Measurements from ENCODE around the gene KLK6.
"Not testable (repeated sequence)": the region's sequence is repeated elsewhere in the genome, so short reads cannot be mapped to it uniquely, and the experiment has no call there.

KLK6 gene

GRCh38 chr19:50984416-50984815 lies 15.0 kb upstream of the KLK6 start:
- not testable (repeated sequence) for DNase-seq

- DNase-seq: no peak
Measured at GRCh38 chr19:50983625-50984292, 14.4 kb upstream of the KLK6 start, which contains the start of gene KLK7. Gene KLK7, minus strand, starts transcription at chr19:50983917. Its CDS starts 1,518 bp downstream, at chr19:50982399.

GRCh38 chr19:50982186-50982585 lies 12.8 kb upstream of the KLK6 start:
- no peak for DNase-seq

- DNase-seq: no peak
Measured at GRCh38 chr19:50981587-50982146, 12.3 kb upstream of the KLK6 start.

- no peak for DNase-seq
Measured at GRCh38 chr19:50980208-50980607, 10.8 kb upstream of the KLK6 start.

GRCh38 chr19:50979758-50980157 lies 10.4 kb upstream of the KLK6 start:
- DNase-seq: no peak

DNA sequence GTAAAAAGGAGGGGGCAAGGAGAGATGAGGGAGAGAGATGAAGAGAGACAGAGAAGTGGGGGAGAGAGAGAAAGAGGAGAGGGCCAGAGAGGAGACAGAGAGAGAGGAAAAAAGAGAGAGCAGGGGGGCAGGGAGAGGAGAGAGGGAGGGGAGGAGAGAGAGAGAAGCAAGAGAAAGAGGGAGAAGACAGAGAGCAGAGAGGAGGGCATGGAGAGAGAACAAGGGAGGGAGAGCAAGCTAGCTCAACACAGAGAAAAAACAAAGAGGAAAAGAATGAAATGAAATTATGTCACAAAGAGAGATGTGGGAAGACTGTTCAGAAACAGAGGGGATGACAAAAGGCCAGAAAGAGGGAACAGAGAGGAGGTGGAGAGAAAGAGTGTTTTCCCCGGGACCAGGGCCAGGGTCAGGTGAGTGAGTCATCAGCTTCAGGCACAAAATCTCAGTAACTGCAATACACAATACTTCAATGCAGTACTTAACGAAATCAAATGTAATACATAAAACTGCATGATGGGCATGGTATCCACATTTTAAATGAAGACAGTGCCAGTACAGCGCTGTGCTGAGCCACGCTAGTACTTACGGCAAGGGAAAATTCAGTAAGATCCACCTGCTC lies 9.5 kb upstream of the KLK6 start:
- no peak for DNase-seq

- no peak for DNase-seq
Measured at GRCh38 chr19:50977626-50978025, 8.2 kb upstream of the KLK6 start.

DNA sequence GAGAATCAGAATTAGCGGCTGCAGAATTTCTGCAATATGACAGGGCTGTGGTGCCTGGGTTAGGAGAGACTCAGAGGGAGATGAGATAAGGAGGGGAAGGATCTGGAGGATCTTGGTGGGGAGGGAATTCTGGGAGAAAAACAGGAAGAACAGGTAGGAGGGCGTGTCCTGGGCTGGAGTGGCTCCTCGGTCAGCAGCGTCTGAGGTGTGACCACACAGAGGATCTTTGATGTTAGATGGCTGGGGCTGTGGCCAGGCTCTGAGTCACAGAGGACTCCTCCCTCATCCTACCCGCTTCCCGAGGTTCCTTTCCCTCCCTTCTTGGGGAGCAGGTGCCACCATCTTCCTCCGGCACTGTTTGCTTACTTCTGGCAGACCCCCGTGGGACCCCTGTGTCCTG lies 6.4 kb upstream of the KLK6 start:
- DNase-seq: no peak

DNA sequence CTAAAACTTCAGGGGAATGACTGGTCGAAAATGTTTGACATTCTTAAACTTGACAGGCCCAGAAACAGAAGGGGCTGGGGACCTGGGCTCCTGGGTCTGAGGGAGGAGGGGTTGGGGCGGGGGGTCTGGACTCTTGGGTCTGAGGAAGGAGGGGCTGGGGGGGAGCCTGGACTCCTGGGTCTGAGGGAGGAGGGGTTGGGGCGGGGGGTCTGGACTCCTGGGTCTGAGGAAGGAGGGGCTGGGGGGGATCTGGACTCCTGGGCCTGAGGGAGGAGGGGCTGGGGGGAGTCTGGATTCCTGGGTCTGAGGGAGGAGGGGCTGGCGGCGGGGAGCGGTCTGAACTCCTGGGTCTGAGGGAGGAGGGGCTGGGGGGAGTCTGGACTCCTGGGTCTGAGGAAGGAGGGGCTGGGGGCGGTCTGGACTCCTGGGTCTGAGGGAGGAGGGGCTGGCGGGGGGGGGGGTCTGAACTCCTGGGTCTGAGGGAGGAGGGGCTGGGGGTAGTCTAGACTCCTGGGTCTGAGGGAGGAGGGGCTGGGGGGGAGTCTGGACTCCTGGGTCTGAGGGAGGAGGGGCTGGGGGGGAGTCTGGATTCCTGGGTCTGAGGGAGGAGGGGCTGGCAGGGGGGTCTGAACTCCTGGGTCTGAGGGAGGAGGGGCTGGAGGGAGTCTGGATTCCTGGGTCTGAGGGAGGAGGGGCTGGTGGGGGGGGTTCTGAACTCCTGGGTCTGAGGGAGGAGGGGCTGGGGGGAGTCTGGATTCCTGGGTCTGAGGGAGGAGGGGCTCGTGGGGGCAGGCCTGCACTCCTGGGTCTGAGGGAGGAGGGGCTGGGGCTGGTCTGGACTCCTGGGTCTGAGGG lies 5.5 kb upstream of the KLK6 start:
- no peak for DNase-seq

- no peak for DNase-seq
Measured at GRCh38 chr19:50972795-50973376, 3.5 kb upstream of the KLK6 start.

GRCh38 chr19:50969810-50970209 lies 419 bp upstream of the KLK6 start:
- DNase-seq: not testable (repeated sequence)

DNA sequence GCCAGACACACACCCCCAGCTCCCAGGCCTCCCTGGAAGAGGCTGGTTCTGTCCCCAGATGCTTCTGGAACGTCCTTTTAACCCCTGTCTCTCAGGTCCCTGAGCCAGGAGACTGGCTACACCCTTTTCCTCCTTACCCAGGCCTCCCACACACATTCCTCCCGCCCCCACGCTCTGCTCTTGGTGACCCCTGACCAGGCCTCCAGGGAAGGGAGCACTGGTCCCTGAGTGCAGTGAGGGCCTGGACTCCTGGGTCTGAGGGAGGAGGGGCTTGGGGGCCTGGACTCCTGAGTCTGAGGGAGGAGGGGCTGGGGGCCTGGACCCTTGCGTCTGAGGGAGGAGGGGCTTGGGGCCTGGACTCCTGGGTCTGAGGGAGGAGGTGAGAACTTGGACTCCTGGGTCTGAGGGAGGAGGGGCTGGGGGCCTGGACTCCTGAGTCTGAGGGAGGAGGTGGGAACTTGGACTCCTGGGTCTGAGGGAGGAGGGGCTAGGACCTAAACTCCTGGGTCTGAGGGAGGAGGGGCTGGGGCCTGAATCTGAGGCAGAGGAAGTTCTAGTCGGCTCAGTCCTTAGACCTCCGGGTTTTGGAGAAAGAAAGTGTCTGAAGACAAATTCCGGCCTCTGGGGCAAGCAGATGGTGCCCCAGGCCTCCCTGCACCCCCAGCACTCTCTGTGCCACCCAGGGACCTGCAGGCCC lies 527 bp downstream of the KLK6 start:
- no peak for DNase-seq

DNA sequence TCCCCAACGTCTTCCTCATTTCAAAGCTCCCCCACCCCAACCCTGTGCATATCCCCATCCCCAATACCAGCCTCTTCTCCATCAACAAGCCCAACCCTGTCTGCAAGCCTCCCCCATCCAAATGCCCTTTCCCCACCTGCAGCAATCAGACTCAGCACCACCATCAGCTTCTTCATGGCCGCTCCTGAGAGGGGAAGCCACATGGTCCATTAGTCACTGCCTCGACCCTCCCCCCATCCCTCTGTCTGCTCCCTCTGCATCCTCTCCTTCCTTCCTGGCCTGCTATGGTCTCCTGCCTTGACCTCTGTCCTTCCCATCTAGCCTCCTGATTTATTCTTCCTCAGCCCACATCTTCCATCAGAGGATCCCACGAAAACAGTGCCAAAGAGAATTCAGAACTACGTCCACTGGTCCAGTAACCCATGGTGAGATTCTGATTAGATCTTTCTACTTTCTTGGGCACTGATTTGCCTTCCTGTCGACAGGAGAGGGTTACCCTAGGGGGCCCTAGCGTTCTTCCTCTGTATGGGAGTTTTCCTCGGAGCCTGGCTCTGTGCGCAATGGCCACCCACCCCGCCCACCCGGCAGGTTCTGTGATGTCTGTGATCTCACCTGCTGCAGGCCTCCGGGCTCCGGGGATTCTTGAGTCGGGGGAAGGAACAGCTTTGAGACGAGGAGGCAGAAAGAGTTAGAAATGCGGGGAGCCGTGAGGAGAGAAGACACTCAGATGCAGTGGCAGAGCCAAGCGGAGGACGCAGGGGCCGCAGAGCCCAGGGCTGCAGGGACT lies 1.3 kb downstream of the KLK6 start:
- no peak for DNase-seq

DNA sequence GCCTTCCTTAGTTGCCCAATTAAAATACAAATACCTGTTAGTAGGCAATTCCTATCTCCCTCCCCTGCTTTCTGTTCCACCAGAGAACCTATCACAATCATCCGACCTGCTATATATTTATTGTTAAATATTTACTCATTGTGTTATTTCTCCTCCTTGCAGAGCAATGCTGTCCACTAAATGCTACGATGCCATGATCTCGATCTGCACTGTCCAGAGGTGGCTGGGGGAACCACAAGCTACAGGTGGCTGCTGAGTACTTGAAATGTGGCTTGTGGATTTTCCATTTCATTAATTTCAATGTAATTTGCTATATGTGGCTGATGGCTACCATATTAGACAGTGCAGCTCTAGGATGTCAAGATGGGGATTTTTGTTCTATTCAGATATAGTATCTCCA lies 5.1 kb downstream of the KLK6 start:
- no peak for DNase-seq

- DNase-seq: no peak
Measured at GRCh38 chr19:50963381-50963780, 6.0 kb downstream of the KLK6 start.

- no peak for DNase-seq
Measured at GRCh38 chr19:50962245-50962644, 7.1 kb downstream of the KLK6 start.

DNA sequence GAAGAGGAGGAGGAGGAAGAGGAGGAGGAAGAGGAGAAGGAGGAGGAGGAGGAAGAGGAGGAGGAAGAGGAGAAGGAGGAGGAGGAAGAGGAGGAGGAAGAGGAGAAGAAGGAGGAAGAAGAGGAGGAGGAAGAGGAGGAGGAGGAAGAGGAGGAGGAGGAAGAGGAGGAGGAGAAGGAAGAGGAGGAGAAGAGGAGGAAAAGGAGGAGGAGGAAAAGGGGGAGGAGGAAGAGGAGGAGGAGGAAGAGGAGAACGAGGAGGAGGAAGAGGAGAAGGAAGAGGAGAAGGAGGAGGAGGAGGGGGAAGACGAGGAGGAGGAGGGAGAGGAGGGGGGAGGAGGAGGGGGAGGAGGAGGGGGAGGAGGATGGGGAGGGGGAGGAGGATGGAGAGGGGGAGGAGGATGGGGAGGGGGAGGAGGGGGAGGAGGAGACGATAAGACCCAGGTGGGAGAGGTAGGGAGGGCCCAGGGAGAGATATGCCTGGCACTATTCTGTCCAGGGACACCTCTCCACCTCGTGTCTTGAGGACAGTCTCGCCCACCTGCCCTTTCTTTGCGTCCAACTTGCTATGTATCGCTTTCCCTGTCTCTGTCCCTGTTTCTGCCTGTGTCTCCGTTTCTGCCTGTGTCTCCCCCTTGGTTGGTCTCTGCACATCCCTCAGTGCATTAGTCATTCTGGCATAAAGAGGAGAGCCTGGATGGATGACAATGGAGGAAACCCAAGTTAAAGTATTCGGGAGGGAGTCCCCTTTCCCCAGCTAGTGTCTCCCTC lies 9.5 kb downstream of the KLK6 start:
- peak in 1 of 5 experiments; percentile 6 for DNase-seq

- DNase-seq: no peak
Measured at GRCh38 chr19:50957587-50957986, 11.8 kb downstream of the KLK6 start.

- DNase-seq: no peak
Measured at GRCh38 chr19:50952910-50953309, 16.5 kb downstream of the KLK6 start, which contains the start of gene KLK5. Gene KLK5, minus strand, starts transcription at chr19:50953038. Its CDS starts 381 bp downstream, at chr19:50952657.

DNA sequence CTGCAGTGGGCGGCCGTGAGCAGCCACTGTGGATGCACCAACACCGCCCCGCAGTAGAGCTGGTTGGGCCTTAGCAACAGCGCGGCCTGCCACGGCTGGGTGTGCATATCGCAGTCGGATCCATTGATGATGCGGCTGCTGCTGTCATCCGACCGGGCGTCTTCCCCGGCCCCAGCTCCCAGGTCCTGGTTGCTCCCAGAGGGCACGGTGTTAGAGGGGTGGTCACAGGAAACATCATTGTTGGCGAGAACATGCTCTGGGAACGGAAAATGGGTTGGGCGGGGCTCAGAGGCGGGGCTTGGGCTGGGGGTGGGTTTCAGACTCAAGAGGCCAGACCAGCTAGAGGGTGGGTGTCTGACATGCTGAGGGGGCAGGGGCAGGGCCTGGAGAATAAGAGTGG lies 19.5 kb downstream of the KLK6 start:
- DNase-seq: no peak

Data from T-helper 2 cell (primary cell).